Activated naive CD8-positive, alpha-beta T cell (primary cell): Measurements from ENCODE around the gene ZMYND19.
A peak's percentile ranks its signal among the peaks of the same experiment; 100 is the strongest.

Experiments
- H3K27ac Mint-ChIP-seq: one replicate; pipeline ENCODE4 v1.8.0; 2021; ENCODE audit warnings: mixed read lengths
- H3K27me3 Mint-ChIP-seq: one replicate; pipeline ENCODE4 v1.8.0; 2021; ENCODE audit warnings: mixed read lengths
- H3K36me3 Mint-ChIP-seq: one replicate; pipeline ENCODE4 v1.8.0; 2021; ENCODE audit warnings: mixed read lengths
- H3K4me1 Mint-ChIP-seq: one replicate; pipeline ENCODE4 v1.8.0; 2021; ENCODE audit warnings: low read depth, mixed read lengths
- H3K4me3 Mint-ChIP-seq: one replicate; pipeline ENCODE4 v1.8.0; 2021; ENCODE audit warnings: mild to moderate bottlenecking, mixed read lengths
- H3K9me3 Mint-ChIP-seq: one replicate; pipeline ENCODE4 v1.8.0; 2021; ENCODE audit warnings: low read depth, mixed read lengths

Gene ZMYND19

DNA sequence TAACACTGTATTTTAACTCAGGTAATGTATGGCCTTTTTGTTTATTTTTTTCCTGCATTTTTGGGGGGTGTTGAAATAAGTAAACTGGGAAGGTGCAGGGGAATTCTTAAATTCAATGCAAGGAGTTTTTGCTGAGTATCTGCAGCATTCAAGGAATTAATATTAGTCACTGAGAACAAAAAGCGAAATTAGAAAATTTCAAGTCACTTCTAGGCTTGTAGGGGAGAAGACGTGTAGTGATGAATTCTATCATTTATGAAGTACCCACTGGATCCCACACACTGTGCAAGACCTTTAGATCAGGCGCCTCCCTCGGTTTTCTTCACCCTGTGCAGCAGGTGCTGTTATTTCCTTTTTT lies 29.7 kb upstream of the ZMYND19 start:
- H3K4me1 Mint-ChIP-seq: peaks cover 43% of the 10 kb centered on the region
- no peaks in the 10 kb centered on the region for H3K27me3 Mint-ChIP-seq
- H3K27ac Mint-ChIP-seq: peak overlapping the region; percentile 91
- peak overlapping the region; percentile 94 for H3K4me3 Mint-ChIP-seq
- H3K36me3 Mint-ChIP-seq: no peaks in the 10 kb centered on the region
- no peaks in the 10 kb centered on the region for H3K9me3 Mint-ChIP-seq

DNA sequence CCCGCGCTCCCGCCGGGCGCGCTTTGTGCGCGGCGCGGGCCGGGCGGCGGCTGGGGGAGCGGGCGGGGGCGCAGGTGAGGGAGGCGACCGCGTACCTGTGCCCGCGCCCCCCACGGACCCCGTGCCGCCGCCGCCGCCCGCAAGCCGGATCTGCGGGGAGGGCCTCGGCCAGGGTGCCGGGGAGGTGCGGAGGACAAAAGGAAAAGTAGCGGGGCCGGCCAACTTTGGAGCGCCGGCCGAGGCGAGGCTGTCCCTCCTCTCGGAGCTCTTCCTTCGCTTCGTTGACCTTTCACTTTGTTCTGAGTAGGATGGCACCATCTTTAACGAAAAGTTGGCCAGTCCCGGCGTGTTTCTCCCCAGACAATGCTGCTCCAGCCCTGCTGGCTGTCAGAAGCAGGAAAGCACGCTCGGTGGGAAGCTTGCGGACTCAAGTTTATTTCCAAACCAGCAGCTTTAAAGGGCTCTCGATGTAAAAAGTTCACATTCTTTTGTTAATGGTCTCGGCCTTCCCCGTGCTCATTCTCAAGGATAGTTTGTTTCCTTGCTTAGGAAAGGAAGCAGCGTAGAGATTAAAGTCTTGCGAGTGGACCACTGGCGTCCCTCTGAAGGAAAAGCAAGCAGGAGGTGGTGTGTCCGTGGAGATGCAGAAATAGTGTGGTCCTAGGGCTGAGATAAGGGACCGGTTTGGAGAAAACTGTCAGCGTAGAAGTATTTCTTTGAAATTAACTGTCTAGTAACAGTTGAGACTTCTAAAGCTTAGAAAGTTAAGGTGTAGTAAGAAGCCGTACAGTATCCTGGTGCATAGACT lies 29.1 kb upstream of the ZMYND19 start:
- no peaks in the 10 kb centered on the region for H3K27me3 Mint-ChIP-seq
- peaks cover 43% of the 10 kb centered on the region for H3K4me1 Mint-ChIP-seq
- H3K27ac Mint-ChIP-seq: peak overlapping the region; percentile 91
- no peaks in the 10 kb centered on the region for H3K9me3 Mint-ChIP-seq
- H3K4me3 Mint-ChIP-seq: peak overlapping the region; percentile 94
- no peaks in the 10 kb centered on the region for H3K36me3 Mint-ChIP-seq

DNA sequence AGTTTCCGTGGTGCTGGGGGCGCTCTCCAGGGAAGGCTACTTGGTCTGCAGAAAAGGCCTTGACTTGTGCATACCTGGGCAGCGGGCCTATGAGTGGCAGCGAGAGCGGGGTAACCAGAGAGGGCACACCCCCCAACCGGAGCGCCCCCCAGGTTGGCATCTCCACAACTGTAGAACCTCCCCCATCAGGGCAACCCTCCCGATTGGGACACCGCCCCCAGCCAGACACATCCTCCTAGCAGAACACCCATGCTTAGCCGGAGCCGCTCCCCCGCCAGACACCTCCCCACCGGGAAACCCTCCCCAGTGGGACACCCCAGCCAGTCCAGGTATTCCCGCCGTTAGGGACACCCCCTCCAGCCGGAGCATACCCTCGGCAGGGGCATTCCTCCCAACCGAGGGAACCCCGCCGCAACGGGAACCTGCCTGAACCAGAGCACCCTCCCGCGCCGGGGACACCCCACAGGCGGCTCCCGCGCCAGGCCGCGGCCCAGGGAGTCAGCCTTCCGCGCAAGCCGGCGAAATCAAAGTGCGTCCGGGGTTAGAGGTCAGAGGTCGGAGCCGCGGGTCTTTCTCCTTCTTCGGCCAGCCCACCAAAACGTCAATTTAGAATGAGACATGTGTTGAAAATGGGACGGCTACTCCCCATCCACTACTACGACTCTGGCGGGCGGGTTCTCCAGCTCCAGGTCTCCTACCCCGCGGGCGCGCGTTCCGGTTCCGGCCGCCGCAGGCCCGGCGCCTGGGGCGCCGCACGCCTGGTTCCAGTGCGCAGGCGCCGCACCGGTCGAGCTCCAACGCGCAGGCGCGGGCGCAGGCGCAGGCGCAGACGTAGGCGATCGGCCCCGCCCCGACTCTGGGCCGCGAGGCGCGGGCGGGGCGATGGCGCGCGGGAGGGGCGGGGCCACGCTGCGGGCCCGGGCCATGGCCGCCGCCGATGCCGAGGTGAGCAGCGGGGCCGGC lies 28.1 kb upstream of the ZMYND19 start, which contains the start of gene EHMT1:
TSS of gene EHMT1 (plus strand) at position 901 of the 963 bp plus-strand sequence. CDS start at position 925, 24 bp downstream.
- H3K4me1 Mint-ChIP-seq: peaks cover 39% of the 10 kb centered on the region
- peak within 1 kb of the TSS; percentile 94 for H3K4me3 Mint-ChIP-seq
- peak within 1 kb of the TSS; percentile 91 for H3K27ac Mint-ChIP-seq
- H3K9me3 Mint-ChIP-seq: no peaks in the 10 kb centered on the region
- no peaks in the 10 kb centered on the region for H3K27me3 Mint-ChIP-seq
- H3K36me3 Mint-ChIP-seq: no peaks in the 10 kb centered on the region

DNA sequence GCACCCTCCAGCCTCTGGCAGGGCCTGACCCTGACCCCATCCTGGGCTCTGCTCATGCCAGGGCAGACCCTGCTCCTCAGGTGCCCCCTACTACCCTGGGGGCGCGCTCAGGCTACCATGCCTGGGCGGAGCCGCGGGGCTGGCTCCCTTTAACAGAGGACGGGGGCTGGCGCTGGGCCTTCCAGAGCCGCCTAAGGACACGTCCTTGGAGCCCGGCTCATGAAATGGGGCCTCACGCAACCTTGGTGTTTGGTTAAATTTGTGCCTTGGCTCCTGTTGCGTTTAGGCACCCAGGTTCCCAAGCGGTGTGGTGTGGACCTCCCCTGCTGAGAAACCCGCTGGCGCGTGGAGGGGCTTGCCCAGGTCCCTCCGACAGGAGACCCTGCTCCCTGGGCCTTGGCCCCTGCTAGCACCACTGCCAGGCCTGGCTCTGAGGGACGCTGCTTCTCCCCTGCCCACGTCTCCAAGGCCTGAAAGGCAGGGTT lies 25.1 kb upstream of the ZMYND19 start:
- Mint-ChIP-seq H3K4me3 (no peak overlapping the region), H3K27me3 (no peaks in the 10 kb centered on the region), H3K9me3 (no peaks in the 10 kb centered on the region), H3K4me1 (peaks cover 32% of the 10 kb centered on the region), H3K36me3 (no peaks in the 10 kb centered on the region), H3K27ac (no peak overlapping the region)

DNA sequence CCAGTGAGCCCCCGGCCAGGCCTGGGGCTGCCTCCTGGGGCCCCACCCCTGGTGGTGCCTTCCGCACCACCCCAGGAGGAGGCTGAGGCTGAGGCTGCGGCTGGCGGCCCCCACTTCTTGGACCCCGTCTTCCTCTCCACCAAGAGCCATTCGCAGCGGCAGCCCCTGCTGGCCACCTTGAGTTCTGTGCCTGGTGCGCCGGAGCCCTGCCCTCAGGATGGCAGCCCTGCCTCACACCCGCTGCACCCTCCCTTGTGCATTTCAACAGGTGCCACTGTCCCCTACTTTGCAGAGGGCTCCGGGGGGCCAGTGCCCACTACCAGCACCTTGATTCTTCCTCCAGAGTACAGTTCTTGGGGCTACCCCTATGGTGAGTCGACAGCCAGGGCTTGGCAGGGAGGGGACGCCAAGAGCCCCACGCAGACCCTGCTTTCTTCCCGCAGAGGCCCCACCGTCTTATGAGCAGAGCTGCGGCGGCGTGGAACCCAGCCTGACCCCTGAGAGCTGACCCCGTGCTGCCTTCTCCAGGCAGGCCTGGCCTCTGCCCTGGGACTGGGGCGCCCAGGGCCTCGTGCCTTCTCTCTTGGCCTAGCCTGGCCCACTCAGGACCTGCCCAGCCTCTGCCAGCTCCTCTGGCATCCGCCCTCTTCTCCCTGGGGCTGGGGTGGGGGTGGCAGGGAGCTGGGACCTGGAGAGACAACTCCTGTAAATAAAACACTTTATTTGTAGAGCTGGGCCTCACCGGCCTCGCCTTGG lies 24.5 kb upstream of the ZMYND19 start:
- H3K36me3 Mint-ChIP-seq: no peaks in the 10 kb centered on the region
- H3K27ac Mint-ChIP-seq: no peak overlapping the region
- H3K4me3 Mint-ChIP-seq: no peak overlapping the region
- H3K27me3 Mint-ChIP-seq: no peaks in the 10 kb centered on the region
- peaks cover 29% of the 10 kb centered on the region for H3K4me1 Mint-ChIP-seq
- H3K9me3 Mint-ChIP-seq: no peaks in the 10 kb centered on the region

DNA sequence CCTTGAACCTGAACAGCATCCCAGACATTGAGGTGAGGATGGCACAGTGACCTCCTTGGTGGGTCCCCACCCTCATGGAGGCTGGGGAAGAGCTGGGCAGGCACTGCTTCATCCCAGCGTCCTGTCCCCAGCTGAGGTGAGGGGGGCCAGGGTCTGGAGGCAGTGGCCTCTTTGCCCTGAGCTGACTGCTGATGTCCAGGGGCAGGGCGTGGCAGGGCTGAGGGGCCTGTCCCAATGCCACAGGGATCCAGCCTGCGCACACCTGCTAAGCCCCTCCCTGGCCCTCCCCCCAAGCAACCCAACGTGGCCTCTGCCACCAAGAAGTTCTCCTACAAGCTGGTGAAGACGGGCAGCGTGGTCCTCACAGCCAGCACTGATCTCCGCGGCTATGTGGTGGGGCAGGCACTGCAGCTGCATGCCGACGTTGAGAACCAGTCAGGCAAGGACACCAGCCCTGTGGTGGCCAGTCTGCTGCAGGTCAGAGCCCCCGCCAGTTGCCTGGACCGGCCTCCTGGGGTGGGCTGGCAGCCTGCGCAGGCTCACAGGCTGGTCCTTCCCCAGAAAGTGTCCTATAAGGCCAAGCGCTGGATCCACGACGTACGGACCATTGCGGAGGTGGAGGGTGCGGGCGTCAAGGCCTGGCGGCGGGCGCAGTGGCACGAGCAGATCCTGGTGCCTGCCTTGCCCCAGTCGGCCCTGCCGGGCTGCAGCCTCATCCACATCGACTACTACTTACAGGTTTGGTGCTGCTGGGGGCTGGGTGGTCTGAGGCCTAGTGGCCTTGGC lies 23.6 kb upstream of the ZMYND19 start:
- Mint-ChIP-seq H3K4me1 (peaks cover 29% of the 10 kb centered on the region), H3K27me3 (no peaks in the 10 kb centered on the region), H3K27ac (no peak overlapping the region), H3K36me3 (no peaks in the 10 kb centered on the region), H3K4me3 (no peak overlapping the region), H3K9me3 (no peaks in the 10 kb centered on the region)

DNA sequence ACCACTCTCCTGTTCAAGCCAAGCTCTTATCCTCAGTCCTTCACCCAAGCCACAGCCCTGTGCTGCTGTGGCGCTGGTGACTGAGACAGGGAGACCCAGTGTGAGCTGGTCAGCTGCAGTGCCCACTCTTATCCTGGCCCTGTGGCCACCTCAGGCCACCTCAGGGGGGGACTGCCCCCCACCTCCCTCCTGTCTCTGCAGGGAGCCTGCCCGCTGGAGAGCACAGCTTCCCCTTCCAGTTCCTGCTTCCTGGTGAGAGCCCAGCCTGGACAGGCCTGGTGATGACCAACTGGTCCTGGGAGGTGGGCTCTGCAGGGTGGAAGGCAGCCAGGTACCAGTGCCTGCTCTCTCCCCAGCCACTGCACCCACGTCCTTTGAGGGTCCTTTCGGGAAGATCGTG lies 22.9 kb upstream of the ZMYND19 start:
- H3K27me3 Mint-ChIP-seq: no peaks in the 10 kb centered on the region
- peak overlapping the region; percentile 72 for H3K27ac Mint-ChIP-seq
- no peak overlapping the region for H3K4me3 Mint-ChIP-seq
- H3K9me3 Mint-ChIP-seq: no peaks in the 10 kb centered on the region
- peaks cover 29% of the 10 kb centered on the region for H3K4me1 Mint-ChIP-seq
- H3K36me3 Mint-ChIP-seq: no peaks in the 10 kb centered on the region

DNA sequence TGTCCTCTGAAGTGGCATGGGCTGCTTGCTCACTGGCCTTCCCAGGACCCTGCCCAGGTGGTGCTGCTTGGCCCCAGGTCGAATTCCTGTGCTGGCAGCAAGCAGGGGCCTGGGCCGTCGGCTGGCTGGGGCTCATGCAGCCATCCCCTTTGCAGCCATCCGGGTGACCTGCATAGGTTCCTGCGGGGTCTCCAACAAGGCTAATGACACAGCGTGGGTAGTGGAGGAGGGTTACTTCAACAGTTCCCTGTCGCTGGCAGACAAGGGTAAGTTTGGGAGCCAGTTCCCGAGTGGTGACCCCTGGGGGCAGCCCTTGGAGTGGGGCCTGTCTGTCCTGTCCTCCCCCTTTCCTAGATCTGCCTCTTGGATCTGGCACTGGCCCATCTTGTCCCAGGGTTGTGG lies 22.4 kb upstream of the ZMYND19 start:
- Mint-ChIP-seq H3K4me3 (no peak overlapping the region), H3K9me3 (no peaks in the 10 kb centered on the region), H3K27me3 (no peaks in the 10 kb centered on the region), H3K27ac (peak overlapping the region; percentile 72), H3K4me1 (peaks cover 27% of the 10 kb centered on the region), H3K36me3 (no peaks in the 10 kb centered on the region)

DNA sequence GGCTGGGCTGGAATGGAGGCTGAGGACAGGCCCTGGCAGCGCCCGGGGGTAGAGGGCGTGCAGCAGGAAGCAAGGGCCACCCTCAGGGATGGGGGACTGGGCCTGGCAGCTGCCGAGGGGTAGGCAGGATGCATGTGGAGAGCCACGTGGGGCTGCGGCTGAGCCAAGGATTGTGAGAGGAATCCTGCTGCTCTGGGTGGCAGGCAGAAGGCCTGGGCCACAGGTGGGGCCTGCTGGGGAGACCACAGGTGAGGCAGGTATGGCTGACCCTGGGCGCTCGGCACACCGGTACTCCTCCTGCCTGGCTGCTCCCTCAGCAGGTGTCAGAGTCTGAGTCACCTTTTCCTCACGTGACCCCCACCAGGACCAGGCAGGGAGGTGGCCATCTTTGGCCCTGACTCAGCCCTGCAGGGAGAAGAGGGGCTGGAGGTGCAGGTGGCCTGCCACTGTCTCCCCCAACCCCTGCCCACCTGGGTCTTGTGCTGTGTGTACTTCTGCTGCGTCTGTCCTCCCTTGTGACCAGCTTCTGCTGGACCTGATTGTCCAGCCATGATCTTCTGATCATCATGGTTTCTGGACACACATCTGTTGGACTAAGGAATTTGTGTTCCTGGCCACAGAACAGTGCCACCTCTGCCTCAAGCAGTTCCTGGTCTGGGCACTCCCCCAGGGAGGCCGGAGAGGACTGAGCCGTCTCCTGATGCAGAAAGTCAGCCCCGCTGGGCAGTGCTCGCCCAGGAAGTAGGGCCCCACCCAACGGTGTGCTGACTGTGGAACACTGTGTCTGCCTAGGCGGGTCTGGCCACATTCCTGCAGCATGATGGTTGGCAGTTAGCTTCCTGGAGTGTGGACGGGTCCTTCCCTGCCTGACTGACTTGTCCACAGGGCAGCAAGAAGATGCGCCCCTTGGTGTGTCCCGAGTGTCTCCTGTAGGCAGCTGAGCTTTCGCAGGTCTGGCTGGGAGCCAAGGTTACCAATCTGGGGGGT lies 21.6 kb upstream of the ZMYND19 start:
- Mint-ChIP-seq H3K4me1 (peaks cover 27% of the 10 kb centered on the region), H3K9me3 (no peaks in the 10 kb centered on the region), H3K27me3 (no peaks in the 10 kb centered on the region), H3K4me3 (no peak overlapping the region), H3K36me3 (no peaks in the 10 kb centered on the region), H3K27ac (peak overlapping the region; percentile 78)

DNA sequence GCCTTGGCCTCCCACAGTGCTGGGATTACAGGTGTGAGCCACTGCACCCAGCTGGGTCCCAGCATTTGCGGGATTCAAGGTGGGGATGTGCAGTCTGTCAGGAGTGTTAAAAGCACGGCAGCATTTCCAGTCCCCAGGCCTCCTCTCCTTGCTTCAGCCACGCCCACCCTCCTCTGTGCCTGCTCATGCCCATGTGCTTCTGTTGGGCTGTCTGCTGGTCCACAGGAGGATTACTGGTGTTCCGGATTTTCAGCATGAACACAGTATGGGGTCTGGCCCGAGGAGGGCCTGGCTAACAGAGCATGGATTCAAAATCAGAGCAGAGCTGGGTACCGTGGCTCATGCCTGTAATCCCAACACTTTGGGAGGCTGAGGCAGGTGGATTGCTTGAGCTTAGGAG lies 20.6 kb upstream of the ZMYND19 start:
- Mint-ChIP-seq H3K27me3 (no peaks in the 10 kb centered on the region), H3K9me3 (no peaks in the 10 kb centered on the region), H3K27ac (peak overlapping the region; percentile 78), H3K4me1 (peaks cover 32% of the 10 kb centered on the region), H3K36me3 (no peaks in the 10 kb centered on the region), H3K4me3 (no peak overlapping the region)

DNA sequence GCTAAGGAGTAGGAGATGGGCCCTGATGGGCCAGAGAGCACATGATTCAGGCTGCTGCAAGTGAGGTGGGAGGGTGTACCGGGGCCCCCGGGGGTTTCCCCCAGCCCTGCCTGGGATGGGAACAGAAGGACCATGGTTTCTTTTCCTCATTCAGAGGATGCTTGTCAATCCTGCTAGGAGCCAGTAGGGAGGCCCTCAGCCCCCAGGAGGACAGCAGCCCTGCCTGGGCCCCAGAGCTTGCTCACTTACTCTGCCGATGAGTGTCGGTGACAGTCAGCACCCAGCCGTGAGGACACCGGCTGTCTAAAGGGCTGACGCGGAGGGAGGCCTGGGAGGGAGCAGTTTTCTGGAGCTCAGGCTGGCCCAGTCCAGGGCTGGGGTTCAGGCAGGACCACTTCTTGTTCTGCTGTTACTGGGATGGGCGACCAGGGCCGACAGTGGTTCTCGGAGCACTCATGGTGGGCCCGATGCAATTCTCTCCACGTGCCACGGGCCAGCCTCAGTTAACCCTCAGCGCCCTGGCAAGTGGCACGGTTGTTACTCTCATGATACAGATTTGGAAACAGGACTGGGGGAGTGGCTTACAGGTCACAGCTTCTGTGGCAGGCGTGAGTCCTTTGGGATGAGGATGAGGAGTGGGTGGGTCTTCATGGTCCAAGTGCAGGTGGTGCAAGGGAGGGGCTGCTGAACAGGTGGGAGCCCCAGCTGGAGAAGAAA lies 17.0 kb upstream of the ZMYND19 start:
- Mint-ChIP-seq H3K9me3 (no peaks in the 10 kb centered on the region), H3K36me3 (no peaks in the 10 kb centered on the region), H3K27ac (peak overlapping the region; percentile 58), H3K4me3 (peak overlapping the region; percentile 85), H3K27me3 (no peaks in the 10 kb centered on the region), H3K4me1 (peaks cover 30% of the 10 kb centered on the region)

DNA sequence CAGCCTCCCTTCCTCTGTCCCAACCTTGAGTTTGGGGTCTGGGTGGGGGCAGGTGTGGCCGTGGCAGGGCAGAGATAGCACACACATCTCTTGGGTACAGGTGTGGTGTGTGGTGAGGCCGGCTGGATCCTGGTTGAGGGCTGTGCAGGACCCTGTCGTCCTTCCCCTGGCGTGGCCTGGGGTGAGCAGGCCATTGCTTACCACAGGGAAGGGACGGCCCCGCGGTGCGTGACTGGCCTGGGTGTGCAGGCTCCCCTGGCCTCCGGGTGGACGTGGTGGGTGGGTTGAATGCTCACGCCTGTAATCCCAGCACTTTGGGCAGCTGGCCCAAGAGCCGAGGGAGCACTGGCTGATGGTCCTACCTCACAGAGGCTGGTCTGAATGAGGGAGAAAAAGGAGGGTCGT lies 16.4 kb upstream of the ZMYND19 start:
- Mint-ChIP-seq H3K36me3 (no peaks in the 10 kb centered on the region), H3K4me1 (peaks cover 24% of the 10 kb centered on the region), H3K9me3 (no peaks in the 10 kb centered on the region), H3K27me3 (no peaks in the 10 kb centered on the region), H3K27ac (peak overlapping the region; percentile 58), H3K4me3 (peak overlapping the region; percentile 85)
